ENCODE measurements around the gene SNX12.

GRCh38 chrX:71103110-71103983 is 35.2 kb upstream of the SNX12 start:
- TF ChIP-seq ELF1 (IDR thresholded peaks at IDR 0.05; ENCODE audit: borderline replicate concordance, low read depth): no peak
- TF ChIP-seq REST (IDR thresholded peaks at IDR 0.05; ENCODE audit: low read depth): no peak
- TF ChIP-seq CTCF (IDR thresholded peaks at IDR 0.05 in 2 of 3, conservative IDR thresholded peaks at IDR 0.05 in 1 of 3; ENCODE audit: borderline replicate concordance in 1 of 3, insufficient read depth in 1 of 3, low read depth in 2 of 3, low read length in 2 of 3): no peak
- no peak for TF ChIP-seq YY1 (IDR thresholded peaks at IDR 0.05; ENCODE audit: extremely low read depth, insufficient replicate concordance, low read depth, low read length)
- no peak for TF ChIP-seq POLR2A (IDR thresholded peaks at IDR 0.05; ENCODE audit: borderline replicate concordance, extremely low read depth, insufficient read depth, insufficient read length)
- no peak for TF ChIP-seq EZH2 (IDR thresholded peaks at IDR 0.05)
- TF ChIP-seq EGR1 (IDR thresholded peaks at IDR 0.05; ENCODE audit: low read depth): no peak
- no peak for TF ChIP-seq ATF3 (IDR thresholded peaks at IDR 0.05)
- no peak for TF ChIP-seq RAD21 (IDR thresholded peaks at IDR 0.05; ENCODE audit: low read depth)
- no peak for TF ChIP-seq JUND (IDR thresholded peaks at IDR 0.05)

Data from HCT116 (cell line).